ENCODE results near the gene PLXDC2.

- no peak for TF ChIP-seq POLR2A (IDR thresholded peaks at IDR 0.05)
- no peak for TF ChIP-seq CTCF (IDR thresholded peaks at IDR 0.05)
These were observed 16.1 kb upstream of the PLXDC2 start for GRCh38 chr10:19800161-19800560.

All from Peyer's patch (tissue), 4 donors.